ENCODE data around the gene PFKFB4. TPM values are rescaled to one million over a fixed set of nuclear protein-coding genes. Genes with fewer than 3 reads are reported as not detected.

The PFKFB4 gene
- polyA plus RNA-seq, 1 experiment, result 6.1 TPM

DNA sequence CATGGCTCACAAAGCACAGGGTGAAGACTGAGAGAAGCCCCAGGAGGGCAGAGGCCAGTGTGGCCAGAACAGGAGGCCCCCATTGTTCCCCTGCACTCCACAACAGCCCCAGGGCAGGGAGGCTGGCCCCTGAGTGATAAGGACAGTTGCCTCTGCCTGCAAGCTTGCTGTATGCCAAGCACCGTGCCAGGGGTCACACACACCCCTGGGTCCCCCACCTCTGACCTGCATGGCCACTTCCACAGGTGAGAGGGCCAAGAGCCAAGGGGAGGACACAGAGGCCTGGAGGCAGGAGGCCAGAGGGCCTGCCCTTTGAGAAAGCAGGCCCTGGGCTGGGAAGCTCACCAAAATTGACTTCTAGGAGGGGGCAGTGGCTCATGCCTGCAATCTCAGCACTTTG lies 86.3 kb downstream of the PFKFB4 start:
- ChIA-PET CTCF (interaction anchor here (1.1 to 1.5 kb wide), 2 partner anchors 34 to 275 kb away, joined by 3 to 4 read pairs; no protein-coding TSS in a partner anchor), POLR2A (interaction anchor here (0.6 to 0.7 kb wide), 2 partner anchors 45 to 198 kb away, joined by 3 to 5 read pairs; no protein-coding TSS in a partner anchor)
- DNase-seq (ENCODE audit: low read depth, low spot score), result no peak
- TF ChIP-seq, protein P1, sequence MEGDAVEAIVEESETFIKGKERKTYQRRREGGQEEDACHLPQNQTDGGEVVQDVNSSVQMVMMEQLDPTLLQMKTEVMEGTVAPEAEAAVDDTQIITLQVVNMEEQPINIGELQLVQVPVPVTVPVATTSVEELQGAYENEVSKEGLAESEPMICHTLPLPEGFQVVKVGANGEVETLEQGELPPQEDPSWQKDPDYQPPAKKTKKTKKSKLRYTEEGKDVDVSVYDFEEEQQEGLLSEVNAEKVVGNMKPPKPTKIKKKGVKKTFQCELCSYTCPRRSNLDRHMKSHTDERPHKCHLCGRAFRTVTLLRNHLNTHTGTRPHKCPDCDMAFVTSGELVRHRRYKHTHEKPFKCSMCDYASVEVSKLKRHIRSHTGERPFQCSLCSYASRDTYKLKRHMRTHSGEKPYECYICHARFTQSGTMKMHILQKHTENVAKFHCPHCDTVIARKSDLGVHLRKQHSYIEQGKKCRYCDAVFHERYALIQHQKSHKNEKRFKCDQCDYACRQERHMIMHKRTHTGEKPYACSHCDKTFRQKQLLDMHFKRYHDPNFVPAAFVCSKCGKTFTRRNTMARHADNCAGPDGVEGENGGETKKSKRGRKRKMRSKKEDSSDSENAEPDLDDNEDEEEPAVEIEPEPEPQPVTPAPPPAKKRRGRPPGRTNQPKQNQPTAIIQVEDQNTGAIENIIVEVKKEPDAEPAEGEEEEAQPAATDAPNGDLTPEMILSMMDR (IDR thresholded peaks at IDR 0.05; ENCODE audit: low read depth, low read length), result no peak
- Histone ChIP-seq H3K27me3 (ENCODE audit: control insufficient read depth, insufficient read depth, low read length) (no peaks in the 10 kb centered on the region), H3K27ac (ENCODE audit: low read depth, low read length) (no peak overlapping the region), H3K9me3 (ENCODE audit: control insufficient read depth, insufficient read depth, low read length) (no peaks in the 10 kb centered on the region; the same call in 1 of the 2 replicates), H3K4me3 (ENCODE audit: low read depth, low read length) (no peak overlapping the region)

DNA sequence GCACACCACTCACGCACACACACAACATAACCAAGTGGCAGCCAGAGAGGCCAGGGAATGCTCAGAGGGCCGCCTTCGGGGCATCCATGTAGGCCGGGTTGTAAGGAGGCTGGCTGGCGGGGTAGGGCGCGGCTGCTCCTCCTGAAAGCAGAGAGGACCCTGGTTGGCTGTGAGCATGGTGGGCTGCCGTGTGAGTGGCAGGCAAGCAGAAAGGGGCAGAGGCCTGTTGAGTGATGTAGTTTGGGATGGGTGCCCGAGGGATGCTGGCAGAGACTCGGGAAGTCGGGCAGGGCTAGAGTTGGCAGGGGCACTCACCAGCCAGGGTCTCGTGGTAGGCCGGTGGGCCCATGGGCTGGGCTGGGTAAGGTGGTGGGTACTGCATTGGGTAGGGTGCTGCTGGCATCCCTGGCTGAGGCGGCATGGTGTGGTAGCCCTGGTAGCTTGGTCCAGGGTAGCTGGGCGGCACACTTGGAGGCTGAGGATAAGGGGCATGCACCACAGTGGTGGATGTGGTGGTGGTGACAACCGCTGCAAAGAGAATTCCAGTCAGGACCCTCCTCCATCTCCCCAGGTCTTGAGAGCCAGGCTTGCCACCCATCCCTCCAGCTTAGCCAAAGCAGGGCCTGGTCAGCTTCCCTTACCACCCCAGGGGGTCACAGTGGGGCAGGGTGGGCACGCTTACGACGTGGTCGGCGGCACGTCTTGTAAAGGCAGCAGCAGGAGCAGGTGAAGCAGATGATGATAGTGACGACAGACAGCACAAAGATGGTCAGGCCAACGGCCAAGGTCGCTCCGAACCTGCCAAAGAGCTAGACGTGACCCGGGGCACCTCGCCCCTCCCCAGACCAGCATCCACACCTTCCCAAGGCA lies 87.3 kb downstream of the PFKFB4 start:
- Histone ChIP-seq H3K27ac (ENCODE audit: low read depth, low read length) (no peak overlapping the region), H3K27me3 (ENCODE audit: control insufficient read depth, insufficient read depth, low read length) (no peaks in the 10 kb centered on the region), H3K4me3 (ENCODE audit: low read depth, low read length) (no peak overlapping the region), H3K9me3 (ENCODE audit: control insufficient read depth, insufficient read depth, low read length) (no peaks in the 10 kb centered on the region)
- no peak for DNase-seq (ENCODE audit: low read depth, low spot score)
- ChIA-PET POLR2A (no interaction called here), CTCF (interaction anchor here (1.1 to 1.5 kb wide), 2 partner anchors 33 to 274 kb away, joined by 3 to 4 read pairs; no protein-coding TSS in a partner anchor)
- TF ChIP-seq, protein P1 (IDR thresholded peaks at IDR 0.05; ENCODE audit: low read depth, low read length), result no peak

- no peak overlapping the region for H3K27ac ChIP-seq (ENCODE audit: low read depth, low read length)
- no peak overlapping the region for H3K4me3 ChIP-seq (ENCODE audit: low read depth, low read length)
- POLR2A ChIA-PET, result no interaction called here
- CTCF ChIA-PET, result no interaction called here
- no peaks in the 10 kb centered on the region for H3K27me3 ChIP-seq (ENCODE audit: control insufficient read depth, insufficient read depth, low read length)
- no peaks in the 10 kb centered on the region for H3K9me3 ChIP-seq (ENCODE audit: control insufficient read depth, insufficient read depth, low read length)
- DNase-seq (ENCODE audit: low read depth, low spot score), result no peak
- TF ChIP-seq, protein P1 (IDR thresholded peaks at IDR 0.05; ENCODE audit: low read depth, low read length), result no peak
Measured at GRCh38 chr3:48468329-48468731, 88.3 kb downstream of the PFKFB4 start.

Small RNA genes lying within 50 kb of the gene (small RNA-seq; reads per million reads assigned to genes)
- not detected for gene MIR6823 (ENCODE audit: insufficient read length, low read depth)

Other genes starting within 250 kb of the PFKFB4 start
- not detected in 2 replicates for gene SPINK8, start 223.1 kb downstream of the PFKFB4 start, polyA plus RNA-seq (2011; rRNA removed)
- not detected in 2 replicates for gene FBXW12, start 184.6 kb downstream of the PFKFB4 start, polyA plus RNA-seq (2011; rRNA removed)
- 13.4 and 18.3 TPM in 2 replicates for gene PLXNB1, start 126.7 kb downstream of the PFKFB4 start, polyA plus RNA-seq (2011; rRNA removed)
- 9.5 and 11.1 TPM in 2 replicates for gene CCDC51, start 116.7 kb downstream of the PFKFB4 start, polyA plus RNA-seq (2011; rRNA removed)
- gene TMA7, start 116.5 kb downstream of the PFKFB4 start, polyA plus RNA-seq (2011; rRNA removed), result 207 and 316 TPM in 2 replicates
- gene ATRIP, start 110.1 kb downstream of the PFKFB4 start, polyA plus RNA-seq (2011; rRNA removed), result 5.1 and 5.8 TPM in 2 replicates
- gene SHISA5, start 52.6 kb downstream of the PFKFB4 start, polyA plus RNA-seq (2011; rRNA removed), result 124 and 151 TPM in 2 replicates
- gene UCN2, start 7.0 kb upstream of the PFKFB4 start, polyA plus RNA-seq (2011; rRNA removed), result 1.2 and 2.2 TPM in 2 replicates
- gene COL7A1, start 38.5 kb upstream of the PFKFB4 start, polyA plus RNA-seq (2011; rRNA removed), result 19.8 and 25.8 TPM in 2 replicates
- 379 and 468 TPM in 2 replicates for gene UQCRC1, start 52.8 kb upstream of the PFKFB4 start, polyA plus RNA-seq (2011; rRNA removed)
- not detected in 2 replicates for gene TMEM89, start 65.0 kb upstream of the PFKFB4 start, polyA plus RNA-seq (2011; rRNA removed)
- 22.2 and 23.1 TPM in 2 replicates for gene SLC26A6, start 78.7 kb upstream of the PFKFB4 start, polyA plus RNA-seq (2011; rRNA removed)
- 0.55 and 0.73 TPM in 2 replicates for gene CELSR3, start 106.1 kb upstream of the PFKFB4 start, polyA plus RNA-seq (2011; rRNA removed)
- gene NCKIPSD, start 129.1 kb upstream of the PFKFB4 start, polyA plus RNA-seq (2011; rRNA removed), result 25.4 and 36.3 TPM in 2 replicates
- 110 and 115 TPM in 2 replicates for gene IP6K2, start 160.4 kb upstream of the PFKFB4 start, polyA plus RNA-seq (2011; rRNA removed)